GM18505 (cell line): ENCODE measurements around the gene DAG1.

Experiments used
- ATAC-seq: cut with Tn5 transposase; IDR thresholded peaks from one replicate; pipeline ENCODE4 v1.9.1; 2021; ENCODE audit not compliant: unreplicated experiment
- POLR2A ChIP-seq: IDR thresholded peaks from 4 replicates; pipeline ENCODE4 v1.6.1; 2011; ENCODE audit warnings: borderline replicate concordance; ENCODE audit not compliant: insufficient read depth, insufficient read length; ENCODE audit errors: extremely low read depth

Gene DAG1

GRCh38 chr3:49563766-49564165 is 93.7 kb downstream of the DAG1 start:
- TF ChIP-seq POLR2A, result no peak
- ATAC-seq, result no peak

- no peak for ATAC-seq
- TF ChIP-seq POLR2A, result no peak
Observed at GRCh38 chr3:49566312-49566711, 96.2 kb downstream of the DAG1 start.

GRCh38 chr3:49567406-49567805 is 97.3 kb downstream of the DAG1 start:
- ATAC-seq, result no peak
- no peak for TF ChIP-seq POLR2A

GRCh38 chr3:49568965-49569364 is 98.9 kb downstream of the DAG1 start:
- no peak for ATAC-seq
- TF ChIP-seq POLR2A, result no peak

GRCh38 chr3:49570028-49570654 is 100.1 kb downstream of the DAG1 start:
- no peak for ATAC-seq
- no peak for TF ChIP-seq POLR2A

- ATAC-seq, result no peak
- no peak for TF ChIP-seq POLR2A
Observed at GRCh38 chr3:49582177-49582576, 112.1 kb downstream of the DAG1 start.
